Upper lobe of right lung (tissue), 1 donor: ENCODE data around the gene GRK5. TPM values are rescaled to one million over a fixed set of nuclear protein-coding genes. Genes with fewer than 3 reads are reported as not detected.
A peak's percentile ranks its signal among the peaks of the same experiment; 100 is the strongest.

ENCODE experiments used
- ATAC-seq: fragments of 200-7000 bp; cut with Tn5 transposase; one replicate; pipeline ENCODE4 v1.9.1; 2020; ENCODE audit warnings: mild to moderate bottlenecking, moderate library complexity
- DNase-seq: peaks from one replicate; pipeline ENCODE4 v3.0.0-alpha.2; 2020
- H3K27ac ChIP-seq: fragments of 200-600 bp; one replicate; pipeline ENCODE4 v1.8.0; 2022
- H3K27me3 ChIP-seq: fragments of 200-600 bp; one replicate; pipeline ENCODE4 v1.8.0; 2022; ENCODE audit warnings: mild to moderate bottlenecking
- H3K36me3 ChIP-seq: fragments of 200-600 bp; one replicate; pipeline ENCODE4 v1.8.0; 2022
- H3K4me1 ChIP-seq: fragments of 200-600 bp; one replicate; pipeline ENCODE4 v1.8.0; 2022
- H3K4me3 ChIP-seq: fragments of 200-600 bp; one replicate; pipeline ENCODE4 v1.8.0; 2022; ENCODE audit warnings: mild to moderate bottlenecking
- H3K9me3 ChIP-seq: fragments of 200-600 bp; one replicate; pipeline ENCODE4 v1.8.0; 2022
- CTCF ChIP-seq: fragments of 200-600 bp; IDR thresholded peaks from one replicate; pipeline ENCODE4 v1.8.0; 2022; ENCODE audit warnings: antibody characterized with exemption
- intact Hi-C: fragments of 100-400 bp; cut with DNase I; formaldehyde crosslinking; loops from one replicate; pipeline ENCODE4 v1.11.0; 2022
- total RNA-seq: library from RNA; stranded (reverse); fragmentation: NEBNext Ultra II Directional; extraction: Animal tissue kit (Norgen Biotek cat#: 25700); gene quantifications from one replicate; pipeline ENCODE4 v1.2.1, GENCODE V29; 2021
- donor health status: DM: no; HTN: yes; CAD: no; lungs with severe emphysema.

Gene GRK5
- total RNA-seq, 1 donor from 2014 or later: 83.5 TPM

- Histone ChIP-seq H3K9me3 (no peaks in the 10 kb centered on the region), H3K27ac (peak overlapping the region; percentile 69), H3K4me3 (no peak overlapping the region), H3K36me3 (no peaks in the 10 kb centered on the region), H3K27me3 (no peaks in the 10 kb centered on the region), H3K4me1 (peaks cover 78% of the 10 kb centered on the region)
- intact Hi-C loops: no loop called here
- DNase-seq: no peak
- TF ChIP-seq CTCF: no peak
- ATAC-seq: no peak
These were observed 203.2 kb downstream of the GRK5 start for GRCh38 chr10:119410361-119411116.

- no peak overlapping the region for H3K4me3 ChIP-seq
- no peak for TF ChIP-seq CTCF
- peaks cover 64% of the 10 kb centered on the region for H3K4me1 ChIP-seq
- ATAC-seq (peak; percentile 64), DNase-seq (peak; percentile 90)
- H3K27me3 ChIP-seq: no peaks in the 10 kb centered on the region
- intact Hi-C loops: no loop called here
- no peaks in the 10 kb centered on the region for H3K36me3 ChIP-seq
- H3K27ac ChIP-seq: peak overlapping the region; percentile 69
- no peaks in the 10 kb centered on the region for H3K9me3 ChIP-seq
These were observed 205.1 kb downstream of the GRK5 start for GRCh38 chr10:119412244-119413092.

GRCh38 chr10:119413093-119413453, 205.7 kb downstream of the GRK5 start:
- intact Hi-C loops: no loop called here
- H3K36me3 ChIP-seq: no peaks in the 10 kb centered on the region
- DNase-seq (no peak), ATAC-seq (no peak)
- H3K4me1 ChIP-seq: peaks cover 64% of the 10 kb centered on the region
- H3K27me3 ChIP-seq: no peaks in the 10 kb centered on the region
- H3K27ac ChIP-seq: peak overlapping the region; percentile 69
- no peaks in the 10 kb centered on the region for H3K9me3 ChIP-seq
- no peak overlapping the region for H3K4me3 ChIP-seq
- TF ChIP-seq CTCF: no peak

- Histone ChIP-seq H3K27ac (peak overlapping the region; percentile 69), H3K9me3 (no peaks in the 10 kb centered on the region), H3K27me3 (no peaks in the 10 kb centered on the region), H3K4me3 (no peak overlapping the region), H3K4me1 (peaks cover 61% of the 10 kb centered on the region), H3K36me3 (no peaks in the 10 kb centered on the region)
- intact Hi-C loops: no loop called here
- peak; percentile 38 for ATAC-seq
- TF ChIP-seq CTCF: no peak
- DNase-seq: peak; percentile 69
These were observed 206.2 kb downstream of the GRK5 start for GRCh38 chr10:119413471-119414080.

GRCh38 chr10:119414081-119414611, 206.8 kb downstream of the GRK5 start:
- DNase-seq: no peak
- no peaks in the 10 kb centered on the region for H3K27me3 ChIP-seq
- no peak for TF ChIP-seq CTCF
- no peaks in the 10 kb centered on the region for H3K9me3 ChIP-seq
- intact Hi-C loops: no loop called here
- peak; percentile 10 for ATAC-seq
- peak overlapping the region; percentile 69 for H3K27ac ChIP-seq
- H3K4me3 ChIP-seq: no peak overlapping the region
- H3K36me3 ChIP-seq: no peaks in the 10 kb centered on the region
- peaks cover 55% of the 10 kb centered on the region for H3K4me1 ChIP-seq
